K562 (cell line): ENCODE measurements around the gene FTO. TPM values are rescaled to one million over a fixed set of nuclear protein-coding genes. Genes with fewer than 3 reads are reported as not detected.

Source experiments
- ATAC-seq: fragments of 200-7000 bp; cut with Tn5 transposase; 3 replicates; pipeline ENCODE4 v1.9.1; 2020; ENCODE audit warnings: moderate library complexity
- BruUV-seq: library from RNA; stranded (reverse); fragments of 400-500 nt; replicated peaks from 2 replicates; lab custom pipeline; 2021; lab: Mats Ljungman, UMichigan
- CTCF ChIA-PET: fragments of 300-600 bp; formaldehyde crosslinking; extraction: SDS; loops from one replicate; lab custom pipeline; 2021; ENCODE audit warnings: low intra/inter-chr PET ratio; lab: Yijun Ruan, JAX
- POLR2A ChIA-PET: fragments of 300-600, 350-650 bp; sonication (Branson Sonifier 250); formaldehyde crosslinking; extraction: SDS; loops from one replicate; lab custom pipeline; 2021; ENCODE audit warnings: antibody characterized with exemption, inconsistent platforms; lab: Yijun Ruan, JAX
- DNase-seq, 4 experiments: peaks; one replicate each; pipeline versions ENCODE4 v3.0.0 to v3.0.0-alpha.2; 2011 to 2018; ENCODE audit warnings: low spot score in 3 of 4, mixed read lengths in 3 of 4; ENCODE audit errors: extremely low read depth in 1 of 4
- FAIRE-seq: peaks from 2 replicates; lab custom pipeline; 2011; peaks lifted over from hg19 to GRCh38; lab: Jason Lieb, UNC
- H2AFZ ChIP-seq: 2 replicates; pipeline ENCODE4 v1.6.0; 2011; ENCODE audit warnings: low read depth, low read length, control low read depth, inconsistent platforms
- H3K27ac ChIP-seq: fragments of 200-600 bp; 3 replicates; pipeline ENCODE4 v1.8.0; 2011; ENCODE audit warnings: low read depth, mild to moderate bottlenecking, control low read depth, inconsistent platforms, low read length, moderate library complexity, mixed read lengths; ENCODE audit errors: extremely low read depth
- H3K27me3 ChIP-seq, 2 experiments: fragments of 300-600 bp in 1 of 2; 2 replicates in 1 of 2; 3 replicates in 1 of 2; pipeline versions ENCODE4 v1.6.0 to v1.8.0; 2011; ENCODE audit warnings: inconsistent platforms in 2 of 2, low read length in 2 of 2, mild to moderate bottlenecking in 1 of 2, mixed read lengths in 1 of 2, moderate library complexity in 1 of 2; ENCODE audit not compliant: control insufficient read depth in 2 of 2, insufficient read depth in 2 of 2
- H3K36me3 ChIP-seq: fragments of 300-600 bp; 3 replicates; pipeline ENCODE4 v1.8.0; 2011; ENCODE audit warnings: mild to moderate bottlenecking, low read length, inconsistent platforms; ENCODE audit not compliant: control insufficient read depth, insufficient read depth
- H3K4me1 ChIP-seq, 2 experiments: fragments of 200-600 bp in 1 of 2; replicated peaks in 1 of 2; 2 replicates in 1 of 2; 3 replicates in 1 of 2; pipeline versions ENCODE4 v1.5.1 to v1.8.0; 2011; ENCODE audit warnings: inconsistent platforms in 2 of 2, low read length in 2 of 2, mild to moderate bottlenecking in 1 of 2, mixed read lengths in 1 of 2, moderate library complexity in 1 of 2; ENCODE audit not compliant: control insufficient read depth in 2 of 2, insufficient read depth in 2 of 2
- H3K4me2 ChIP-seq: 2 replicates; pipeline ENCODE4 v1.6.1; 2011; ENCODE audit warnings: low read length, control low read depth, inconsistent platforms, mixed read lengths; ENCODE audit not compliant: insufficient read depth
- H3K4me3 ChIP-seq: fragments of 200-600 bp; sonication (generic), shearing (Covaris generic); 2 replicates; pipeline ENCODE4 v1.5.1; 2016; ENCODE audit warnings: control low read depth, inconsistent platforms
- H3K79me2 ChIP-seq: fragments of 200-600 bp; 3 replicates; pipeline ENCODE4 v1.8.0; 2011; ENCODE audit warnings: low read length, inconsistent platforms; ENCODE audit not compliant: control insufficient read depth, insufficient read depth
- H3K9ac ChIP-seq, 2 experiments: 2 replicates each; pipeline versions ENCODE4 v1.6.0 to v1.6.1; 2011; ENCODE audit warnings: low read depth in 2 of 2, low read length in 2 of 2, control low read depth in 1 of 2, inconsistent platforms in 1 of 2, mild to moderate bottlenecking in 1 of 2, mixed read lengths in 1 of 2; ENCODE audit not compliant: insufficient read depth in 1 of 2
- H3K9me1 ChIP-seq: one replicate; pipeline ENCODE4 v1.6.0; 2011; ENCODE audit warnings: inconsistent platforms, mild to moderate bottlenecking, low read length, moderate library complexity; ENCODE audit not compliant: control insufficient read depth, insufficient read depth
- H3K9me3 ChIP-seq: replicated peaks from 2 replicates; pipeline ENCODE4 v1.5.1; 2011; ENCODE audit warnings: low read depth, low read length, inconsistent platforms; ENCODE audit not compliant: control insufficient read depth, insufficient read depth
- H4K20me1 ChIP-seq: replicated peaks from 2 replicates; pipeline ENCODE4 v1.6.1; 2011; ENCODE audit warnings: low read length, inconsistent platforms, mixed read lengths; ENCODE audit not compliant: control insufficient read depth, insufficient read depth
- ATF3 ChIP-seq, 2 experiments: fragments of 450-650 bp in 1 of 2; sonication (generic) in 1 of 2; formaldehyde crosslinking in 1 of 2; IDR thresholded peaks in 1 of 2; conservative IDR thresholded peaks in 1 of 2; 2 replicates each; pipeline versions ENCODE4 v1.6.1 to v1.8.1; 2016 to 2023; ENCODE audit warnings: mild to moderate bottlenecking in 2 of 2, moderate library complexity in 2 of 2, inconsistent platforms in 1 of 2, missing genetic modification reagents in 1 of 2
- BACH1 ChIP-seq: fragments of 200-800 bp; sonication (Bioruptor generic); IDR thresholded peaks from 2 replicates; pipeline ENCODE4 v1.6.1; 2016; ENCODE audit warnings: missing genetic modification characterization, missing compliant biosample characterization
- CTCF ChIP-seq, 3 experiments: IDR thresholded peaks in 2 of 3; conservative IDR thresholded peaks in 1 of 3; 2 replicates each; pipeline ENCODE4 v1.5.1; 2011 to 2012; ENCODE audit warnings: low read length in 3 of 3, mild to moderate bottlenecking in 3 of 3, control low read depth in 2 of 3, improper control_type of control experiment in 1 of 3, inconsistent platforms in 1 of 3, low read depth in 1 of 3, mixed read lengths in 1 of 3, moderate library complexity in 1 of 3; ENCODE audit not compliant: insufficient read depth in 2 of 3
- FOSL1 ChIP-seq: fragments of 200-800 bp; sonication (Bioruptor generic); conservative IDR thresholded peaks from 2 replicates; pipeline ENCODE4 v1.6.1; 2016; ENCODE audit warnings: missing genetic modification characterization, missing compliant biosample characterization
- GATA2 ChIP-seq: sonication (generic); formaldehyde crosslinking; IDR thresholded peaks from 2 replicates; pipeline ENCODE4 v1.4.0; 2020; ENCODE audit warnings: mild to moderate bottlenecking, missing genetic modification reagents
- LCOR ChIP-seq: sonication (generic); formaldehyde crosslinking; IDR thresholded peaks from 2 replicates; pipeline ENCODE4 v1.8.0; 2022; ENCODE audit warnings: mild to moderate bottlenecking, missing genetic modification reagents
- MAFF ChIP-seq: IDR thresholded peaks from 2 replicates; pipeline ENCODE4 v1.6.1; 2012; ENCODE audit warnings: low read length, improper control_type of control experiment
- MEIS2 ChIP-seq: fragments of 450-650 bp; IDR thresholded peaks from 2 replicates; pipeline ENCODE4 v1.6.1; 2014; ENCODE audit warnings: mild to moderate bottlenecking; ENCODE audit not compliant: partially characterized antibody
- NCOA1 ChIP-seq: fragments of 450-650 bp; IDR thresholded peaks from 2 replicates; pipeline ENCODE4 v1.6.1; 2016; ENCODE audit warnings: low read depth
- SAFB ChIP-seq: fragments of 200-400 bp; formaldehyde crosslinking; IDR thresholded peaks from 2 replicates; pipeline ENCODE4 v1.6.1; 2017; ENCODE audit warnings: low read depth, low read length, borderline replicate concordance
- SMAD2 ChIP-seq: fragments of 150-350 bp; IDR thresholded peaks from 2 replicates; pipeline ENCODE4 v1.6.1; 2014; ENCODE audit warnings: low read depth, mild to moderate bottlenecking, low read length
- ZBTB49 ChIP-seq: sonication (generic); formaldehyde crosslinking; IDR thresholded peaks from 2 replicates; pipeline ENCODE4 v1.8.0; 2022; ENCODE audit warnings: missing genetic modification reagents, mild to moderate bottlenecking, borderline replicate concordance
- ZNF174 ChIP-seq: fragments of 250-450 bp; sonication (Bioruptor Pico); IDR thresholded peaks from 2 replicates; pipeline ENCODE4 v1.4.0; 2020; ENCODE audit warnings: mild to moderate bottlenecking
- ZNF395 ChIP-seq: fragments of 200-800 bp; sonication (Bioruptor generic); IDR thresholded peaks from 2 replicates; pipeline ENCODE4 v1.6.1; 2017; ENCODE audit warnings: missing genetic modification characterization, missing compliant biosample characterization
- ZNF785 ChIP-seq: fragments of 250-450 bp; sonication (Bioruptor Pico); IDR thresholded peaks from 2 replicates; pipeline ENCODE4 v1.4.0; 2020; ENCODE audit warnings: mild to moderate bottlenecking
- WGBS: fragments of 100-300 bp; shearing (Covaris generic); methylation state at CpG from one replicate; pipeline ENCODE4 v1.1.6; 2016; ENCODE audit warnings: low coverage, mixed read lengths; ENCODE audit not compliant: insufficient coverage; ENCODE audit errors: missing lambda C conversion rate; 5-methylcytosine and 5-hydroxymethylcytosine counted together
- in situ Hi-C: fragments of 300-500 bp; cut with MboI; formaldehyde crosslinking; loops from 4 replicates; pipeline ENCODE4 v1.15.0; 2018; ENCODE audit warnings: inconsistent platforms, mixed read lengths
- intact Hi-C: fragments of 100-400 bp; cut with micrococcal nuclease; formaldehyde crosslinking; loops from 2 replicates; pipeline ENCODE4 v1.14.2; 2022
- polyA plus RNA-seq, 8 experiments: library from polyadenylated mRNA; depleted of rRNA in 4 of 8; stranded (reverse) in 5 of 8; unstranded in 3 of 8; fragments of >200 nt; fragmentation: Nextera tagmentation in 2 of 8; fragmentation: Illumina TruSeq in 1 of 8; extraction: Ambion mirVana in 2 of 8; extraction: Trizol in 1 of 8; gene quantifications; 2 replicates each; pipeline versions ENCODE4 v1.2.1 to v1.2.3, GENCODE V29; 2011 to 2014; ENCODE audit warnings: inconsistent platforms in 1 of 8, missing spikeins in 1 of 8
- total RNA-seq, 7 experiments: library from RNA; depleted of rRNA in 6 of 7; stranded (reverse); fragments of >200 nt in 6 of 7; fragmentation: Illumina TruSeq in 2 of 7; extraction: Trizol in 2 of 7; gene quantifications; 2 replicates each; pipeline versions ENCODE4 v1.2.1 to v1.2.3, GENCODE V29; 2011 to 2021; ENCODE audit warnings: low replicate concordance in 1 of 7

The FTO gene
- total and polyA plus RNA-seq, 9 of the 15 experiments (the other 6 are each of a cell fraction or from before 2014, with no cell fraction given) = 11.3 to 27.7 (median 25.5) TPM

GRCh38 chr16:53955221-53955875, 251.4 kb downstream of the FTO start:
- H3K79me2 ChIP-seq = no peaks in the 10 kb centered on the region
- H3K9me1 ChIP-seq = no peaks in the 10 kb centered on the region
- POLR2A ChIA-PET = interaction anchor here (0.9 kb wide), 1 partner anchor 9 kb away, joined by 3 read pairs; no protein-coding TSS in a partner anchor
- ATAC-seq (no peak), DNase-seq (no peak), FAIRE-seq (no peak)
- no peaks in the 10 kb centered on the region for H3K36me3 ChIP-seq
- no peak overlapping the region for H3K27ac ChIP-seq
- H3K4me3 ChIP-seq = no peak overlapping the region
- no peaks in the 10 kb centered on the region for H3K4me1 ChIP-seq
- no peaks in the 10 kb centered on the region for H3K27me3 ChIP-seq
- H3K4me2 ChIP-seq = no peak overlapping the region
- H2AFZ ChIP-seq = no peak overlapping the region
- CTCF ChIA-PET = no interaction called here
- H3K9me3 ChIP-seq = no peaks in the 10 kb centered on the region
- in situ Hi-C loops = no loop called here
- BruUV-seq = no TSS peak
- 42% methylated on average over 2 of the region's 2 CpGs for WGBS
- no peaks in the 10 kb centered on the region for H4K20me1 ChIP-seq
- no peak overlapping the region for H3K9ac ChIP-seq
- intact Hi-C loops = no loop called here
- no peak for TF ChIP-seq SAFB
- TF ChIP-seq NCOA1 = no peak
- no peak for TF ChIP-seq ZNF174 (CRISPR knock-in tag)
- no peak for TF ChIP-seq ZNF395 (CRISPR knock-in tag)
- no peak for TF ChIP-seq MAFF
- TF ChIP-seq GATA2 (CRISPR knock-in tag) = no peak
- no peak for TF ChIP-seq BACH1 (tag)
- TF ChIP-seq FOSL1 (tag) = no peak
- TF ChIP-seq SMAD2 = no peak
- no peak for TF ChIP-seq CTCF (IDR thresholded peaks at IDR 0.05 in 2 of 3, conservative IDR thresholded peaks at IDR 0.05 in 1 of 3; ENCODE audit: insufficient read depth in 2 of 3, low read depth in 1 of 3, low read length in 3 of 3)
- no peak for TF ChIP-seq ATF3 (IDR thresholded peaks at IDR 0.05)
- TF ChIP-seq ATF3 (CRISPR knock-in tag; conservative IDR thresholded peaks at IDR 0.05) = no peak
- TF ChIP-seq ZNF785 (CRISPR knock-in tag) = no peak
- TF ChIP-seq MEIS2 = no peak
- no peak for TF ChIP-seq LCOR (CRISPR knock-in tag)
- TF ChIP-seq ZBTB49 (CRISPR knock-in tag) = no peak
